NCI-H226 (cell line): ENCODE data around the gene VSIG1.

Experiments
- DNase-seq: peaks from one replicate; pipeline ENCODE4 v3.0.0-alpha.2; 2015

Gene VSIG1

DNA sequence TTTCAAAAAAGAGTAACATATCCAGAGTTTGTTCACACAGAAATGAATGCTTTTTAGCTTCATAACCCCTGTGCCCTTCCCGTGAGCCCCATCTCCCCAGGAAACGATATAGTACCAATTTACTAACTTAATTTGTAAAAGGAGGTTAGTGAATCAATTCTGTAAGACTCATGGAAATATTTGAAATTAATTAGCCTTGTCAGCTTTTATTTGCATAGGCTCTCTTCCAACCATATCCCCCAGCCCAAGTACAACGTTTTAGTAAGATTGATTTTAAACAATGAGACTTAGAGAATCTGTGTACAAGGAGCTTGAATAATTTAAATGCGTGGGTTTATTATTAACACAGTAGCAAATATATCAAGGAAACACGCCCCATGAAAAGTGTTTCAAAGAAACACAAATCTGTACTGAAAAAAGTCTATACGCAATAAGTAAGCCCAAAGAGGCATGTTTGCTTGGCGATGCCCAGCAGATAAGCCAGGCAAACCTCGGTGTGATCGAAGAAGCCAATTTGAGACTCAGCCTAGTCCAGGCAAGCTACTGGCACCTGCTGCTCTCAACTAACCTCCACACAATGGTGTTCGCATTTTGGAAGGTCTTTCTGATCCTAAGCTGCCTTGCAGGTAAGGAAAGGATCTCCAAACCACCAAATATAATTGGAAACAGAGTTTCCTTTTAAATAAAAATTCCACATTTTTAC, at the start of gene VSIG1:
Gene VSIG1, plus strand, starts transcription at position 512 of the 703 bp plus-strand sequence. Its CDS starts 66 bp downstream, at position 578.
- no peak for DNase-seq

GRCh38 chrX:107996124-107996523, 48.7 kb upstream of the VSIG1 start:
- no peak for DNase-seq

GRCh38 chrX:108000751-108001150, 44.1 kb upstream of the VSIG1 start:
- DNase-seq: peak; percentile 48

DNA sequence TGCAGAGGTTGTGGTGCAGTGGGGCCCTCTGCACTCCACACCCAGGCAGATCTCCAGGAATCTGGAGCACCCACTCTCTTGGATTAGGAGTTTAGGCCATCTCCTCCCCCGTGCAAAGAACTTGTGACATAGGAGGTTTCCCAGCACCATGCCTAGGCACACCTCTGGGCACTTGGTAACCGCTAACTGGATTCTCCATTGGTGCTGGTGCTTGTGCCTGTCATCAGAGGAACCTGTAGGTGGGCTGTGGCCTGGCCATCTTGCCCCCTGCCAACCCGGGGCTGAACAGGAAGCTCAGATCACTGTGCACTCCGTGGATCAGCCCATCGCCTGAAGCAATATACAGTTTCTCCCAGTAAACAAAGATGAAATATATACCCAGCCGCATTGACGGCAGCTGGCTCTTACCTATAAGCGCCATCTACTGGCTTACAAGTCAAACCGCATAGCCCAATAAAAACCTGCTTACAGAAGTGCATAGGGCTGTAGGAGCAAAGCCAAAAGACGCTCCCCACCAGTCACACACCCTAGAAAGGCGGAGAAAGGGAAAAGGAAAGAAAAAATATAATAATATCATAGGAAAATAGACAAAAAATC, 43.5 kb upstream of the VSIG1 start:
- DNase-seq: peak; percentile 68

- DNase-seq: no peak
Observed at GRCh38 chrX:108018656-108019381, 26.0 kb upstream of the VSIG1 start.

GRCh38 chrX:108019382-108019875, 25.4 kb upstream of the VSIG1 start:
- no peak for DNase-seq

- DNase-seq: no peak
Observed at GRCh38 chrX:108020631-108021030, 24.2 kb upstream of the VSIG1 start.

GRCh38 chrX:108022491-108023089, 22.3 kb upstream of the VSIG1 start:
- DNase-seq: peak; percentile 2

- no peak for DNase-seq
Observed at GRCh38 chrX:108025376-108025775, 19.5 kb upstream of the VSIG1 start.

GRCh38 chrX:108025954-108026600, 18.8 kb upstream of the VSIG1 start:
- DNase-seq: no peak

DNA sequence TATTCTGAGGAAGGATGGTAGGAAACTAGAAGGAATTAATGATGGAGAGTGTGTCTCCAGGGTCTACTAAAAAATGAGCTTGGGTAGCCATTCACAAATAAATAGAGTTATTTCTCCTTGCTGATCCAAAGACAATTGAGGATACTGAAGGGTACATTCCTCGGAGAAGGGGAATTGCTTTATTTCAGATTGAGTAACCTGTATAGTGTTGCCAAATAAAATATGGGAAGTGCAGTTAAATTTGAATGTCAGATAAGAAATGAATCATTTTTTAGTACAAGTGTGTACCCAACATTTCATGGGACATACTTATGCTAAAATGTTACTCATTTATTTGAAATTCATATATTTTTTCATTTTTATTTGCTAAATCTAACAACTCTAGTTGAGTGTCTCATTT, 16.0 kb upstream of the VSIG1 start:
- DNase-seq: no peak

DNA sequence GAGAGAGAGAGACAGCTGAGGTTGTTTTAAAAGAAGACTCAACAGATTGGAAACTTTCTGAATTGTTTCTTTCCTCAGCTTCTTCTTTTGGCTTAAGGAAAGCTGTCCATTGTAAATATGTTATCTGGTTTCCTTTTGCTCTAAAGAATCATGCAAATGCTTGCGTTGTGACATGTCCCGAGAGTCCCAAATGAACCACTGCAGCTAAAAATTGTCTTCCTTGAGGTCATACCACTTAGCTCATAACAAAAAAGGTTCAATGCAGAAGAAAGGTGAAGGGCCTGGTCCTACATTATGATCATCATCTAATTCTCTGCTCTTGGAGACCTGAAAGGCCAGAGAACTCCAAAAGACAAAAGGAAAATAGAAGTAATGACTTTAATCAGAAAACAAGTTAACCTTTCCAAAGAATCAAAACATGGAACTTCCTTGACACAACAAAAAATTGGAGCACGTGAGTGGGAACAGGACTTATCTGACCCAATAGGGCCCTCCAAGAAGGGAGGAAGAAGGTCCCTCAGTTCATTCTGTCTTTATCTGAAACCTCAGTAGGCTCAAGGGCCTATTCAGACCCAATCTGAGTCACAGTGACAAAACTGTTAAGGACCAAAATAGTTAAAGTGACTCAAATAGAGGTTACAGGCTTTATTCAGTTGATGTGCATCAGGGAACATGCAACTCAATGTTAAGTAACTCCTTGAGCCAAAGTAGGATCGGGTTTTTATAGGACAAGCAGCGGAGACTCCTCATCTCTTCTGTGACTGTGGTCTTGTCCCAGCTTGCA, 14.7 kb upstream of the VSIG1 start:
- DNase-seq: no peak

- no peak for DNase-seq
Observed at GRCh38 chrX:108032944-108033343, 11.9 kb upstream of the VSIG1 start.

DNA sequence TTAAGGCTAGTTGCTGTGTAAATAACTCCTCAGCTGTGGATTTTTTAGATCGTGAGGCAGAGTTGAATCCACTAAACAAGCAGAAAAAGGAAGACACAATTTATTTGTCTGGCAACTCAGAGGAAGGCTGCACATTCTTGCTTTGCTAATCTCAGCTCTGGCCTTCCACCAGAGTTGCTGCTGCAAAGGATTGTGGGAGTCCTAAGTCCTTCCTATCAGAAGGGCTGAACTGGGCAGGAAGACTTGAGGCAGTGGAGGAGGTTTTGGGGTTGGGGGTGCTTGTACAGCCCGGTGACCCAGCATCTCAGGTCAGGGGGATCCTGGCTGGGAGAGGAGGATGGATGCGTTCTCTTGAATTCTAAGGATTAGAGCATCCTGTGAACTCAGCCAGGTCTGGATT, 11.0 kb upstream of the VSIG1 start:
- no peak for DNase-seq

- no peak for DNase-seq
Observed at GRCh38 chrX:108034725-108035124, 10.1 kb upstream of the VSIG1 start.

DNA sequence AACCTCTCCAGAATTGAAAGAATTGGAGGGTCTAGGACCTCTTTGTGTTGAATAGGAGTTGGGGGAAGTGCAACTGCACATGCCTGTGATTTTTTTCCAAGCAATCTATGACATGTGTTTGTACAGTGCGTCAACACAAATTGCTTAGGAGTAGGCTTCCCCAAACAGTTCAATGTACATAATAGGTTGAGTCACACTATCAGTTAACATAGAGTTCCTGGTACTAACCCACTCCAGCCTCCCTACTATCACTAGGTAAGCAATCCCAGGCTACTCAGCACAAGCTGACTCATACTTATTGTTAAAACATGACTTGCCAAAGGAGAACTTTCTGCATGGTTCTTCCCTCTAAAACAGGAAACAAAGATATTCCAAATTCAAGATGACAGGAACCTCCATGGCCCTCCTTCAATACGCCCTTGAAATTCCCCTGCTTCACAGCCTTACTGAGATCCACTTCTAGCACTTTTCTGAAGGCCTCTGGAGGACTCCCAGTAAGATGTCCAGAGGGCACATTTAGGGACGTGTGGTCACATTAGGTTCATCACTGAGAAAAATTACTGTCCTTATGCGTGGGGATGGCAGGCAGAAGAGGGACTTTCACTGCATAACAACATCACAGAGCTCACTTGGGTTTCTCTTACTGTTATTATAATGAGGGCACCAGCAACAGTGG, 8.4 kb upstream of the VSIG1 start:
- peak; percentile 89 for DNase-seq

- no peak for DNase-seq
Observed at GRCh38 chrX:108049649-108050048, 4.8 kb downstream of the VSIG1 start.

DNA sequence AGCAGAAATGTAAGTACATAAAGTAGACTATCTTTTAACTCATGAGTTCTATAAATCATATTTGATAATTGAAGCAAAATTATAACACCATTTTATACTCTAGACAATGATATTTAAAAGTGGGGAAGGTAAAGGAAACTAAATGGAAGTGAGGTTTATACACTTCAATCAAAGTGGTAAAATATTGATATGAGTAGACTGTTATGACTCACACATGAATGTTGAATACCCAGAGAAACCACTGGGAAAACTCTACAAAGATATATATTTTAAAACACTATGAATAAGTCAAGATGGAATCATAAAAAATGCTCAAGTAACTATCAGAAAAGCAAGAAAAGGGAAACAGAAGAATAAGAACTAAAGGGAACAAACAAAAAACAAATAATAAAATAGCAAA, 8.4 kb downstream of the VSIG1 start:
- no peak for DNase-seq

DNA sequence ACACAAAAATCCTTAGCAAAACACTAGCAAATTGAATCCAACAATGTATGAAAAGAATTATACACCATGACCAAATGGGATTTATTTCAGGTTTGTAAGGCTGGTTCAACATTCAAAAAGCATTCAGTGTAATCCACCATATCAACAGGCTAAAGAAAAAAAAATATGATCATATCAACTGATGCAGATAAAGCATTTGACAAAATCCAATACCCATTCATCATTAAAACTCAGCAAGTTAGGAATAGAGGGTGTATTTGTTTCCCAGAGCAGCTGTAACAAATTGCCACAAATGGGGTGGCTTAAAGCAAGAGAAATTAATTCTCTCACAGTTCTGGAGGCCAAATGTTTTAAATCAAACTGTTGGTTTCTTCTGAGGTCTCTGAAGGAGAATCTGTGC, 10.7 kb downstream of the VSIG1 start:
- no peak for DNase-seq

GRCh38 chrX:108059801-108060200, 14.9 kb downstream of the VSIG1 start:
- no peak for DNase-seq

- no peak for DNase-seq
Observed at GRCh38 chrX:108064001-108064400, 19.1 kb downstream of the VSIG1 start.

DNA sequence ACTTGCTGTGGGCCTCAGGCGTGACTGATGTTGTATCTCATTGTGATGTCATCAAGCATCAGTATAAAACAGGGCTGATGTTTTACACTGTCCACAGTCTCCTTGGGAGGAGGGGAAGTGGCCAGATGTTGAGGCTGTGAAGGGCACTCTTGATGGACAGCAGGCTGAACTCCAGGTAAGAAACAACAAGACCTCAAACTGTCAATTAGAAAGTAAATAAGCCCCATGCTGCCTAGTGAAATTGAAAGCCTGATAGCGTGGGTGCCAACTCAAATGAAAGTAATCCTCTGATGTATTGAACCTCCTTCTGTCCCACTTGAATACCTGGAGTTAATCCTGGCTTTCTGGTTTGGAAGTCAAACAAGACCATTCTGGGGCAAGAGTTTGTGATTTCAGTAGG, 19.7 kb downstream of the VSIG1 start:
- no peak for DNase-seq
